ENCODE measurements around the gene GSTA3.

The GSTA3 gene

GRCh38 chr6:52937908-52938307 is 28.4 kb upstream of the GSTA3 start:
- no peak for TF ChIP-seq CTCF (IDR thresholded peaks at IDR 0.05; ENCODE audit: control insufficient read depth, extremely low read depth, insufficient read depth)
- DNase-seq (ENCODE audit: low read depth) = no peak
- H3K4me3 ChIP-seq (ENCODE audit: low read depth, low read length) = no peak overlapping the region

- TF ChIP-seq CTCF (IDR thresholded peaks at IDR 0.05; ENCODE audit: control insufficient read depth, extremely low read depth, insufficient read depth) = no peak
- DNase-seq (ENCODE audit: low read depth) = no peak
- H3K4me3 ChIP-seq (ENCODE audit: low read depth, low read length) = no peak overlapping the region
These were observed 24.3 kb upstream of the GSTA3 start for GRCh38 chr6:52933778-52934177.

- DNase-seq (ENCODE audit: low read depth) = no peak
- H3K4me3 ChIP-seq (ENCODE audit: low read depth, low read length) = no peak overlapping the region
- TF ChIP-seq CTCF (IDR thresholded peaks at IDR 0.05; ENCODE audit: control insufficient read depth, extremely low read depth, insufficient read depth) = no peak
These were observed 21.9 kb upstream of the GSTA3 start for GRCh38 chr6:52931351-52931750.

- H3K4me3 ChIP-seq (ENCODE audit: low read depth, low read length) = no peak overlapping the region
- no peak for DNase-seq (ENCODE audit: low read depth)
- TF ChIP-seq CTCF (IDR thresholded peaks at IDR 0.05; ENCODE audit: control insufficient read depth, extremely low read depth, insufficient read depth) = no peak
These were observed 20.0 kb upstream of the GSTA3 start for GRCh38 chr6:52929321-52930164.

GRCh38 chr6:52927451-52927850 is 18.0 kb upstream of the GSTA3 start:
- H3K4me3 ChIP-seq (ENCODE audit: low read depth, low read length) = no peak overlapping the region
- no peak for TF ChIP-seq CTCF (IDR thresholded peaks at IDR 0.05; ENCODE audit: control insufficient read depth, extremely low read depth, insufficient read depth)
- DNase-seq (ENCODE audit: low read depth) = no peak

- peak; percentile 19 for DNase-seq (ENCODE audit: low read depth)
- no peak overlapping the region for H3K4me3 ChIP-seq (ENCODE audit: low read depth, low read length)
- TF ChIP-seq CTCF (IDR thresholded peaks at IDR 0.05; ENCODE audit: control insufficient read depth, extremely low read depth, insufficient read depth) = no peak
These were observed 16.7 kb upstream of the GSTA3 start for GRCh38 chr6:52925919-52926792.
